ENCODE measurements around the gene PRR23E. TPM values are rescaled to one million over a fixed set of nuclear protein-coding genes. Genes with fewer than 3 reads are reported as not detected.

The PRR23E gene
- total and polyA plus RNA-seq, 2 experiments from 2014 or later: not detected

GRCh38 chr3:127213381-127213918 is 20.5 kb downstream of the PRR23E start (continued):
- TF ChIP-seq EZH2phosphoT487 (IDR thresholded peaks at IDR 0.05; ENCODE audit: unreplicated experiment) (no peak), CREB1 (CRISPR knock-in tag; IDR thresholded peaks at IDR 0.05; ENCODE audit: low read depth) (no peak), NANOG (IDR thresholded peaks at IDR 0.05; ENCODE audit: borderline replicate concordance) (no peak), JUNB (IDR thresholded peaks at IDR 0.05; ENCODE audit: unreplicated experiment) (no peak), STAT1 (IDR thresholded peaks at IDR 0.05; ENCODE audit: unreplicated experiment) (no peak), ZNF114 (CRISPR knock-in tag; IDR thresholded peaks at IDR 0.05) (no peak)

- no peak for ATAC-seq
- no peak overlapping the region for H3K4me3 ChIP-seq
- Mint-ChIP-seq H3K36me3 (ENCODE audit: low read depth) (no peaks in the 10 kb centered on the region), H3K4me1 (no peaks in the 10 kb centered on the region; the same call in 1 of the 3 replicates), H3K4me3 (no peak overlapping the region), H3K9me3 (no peaks in the 10 kb centered on the region), H3K27me3 (ENCODE audit: insufficient read depth, low read depth, poor library complexity) (peaks cover 3% of the 10 kb centered on the region), H3K27ac (no peak overlapping the region)
- H3K36me3 ChIP-seq (ENCODE audit: insufficient read depth): no peaks in the 10 kb centered on the region
- H3K9me2 ChIP-seq (ENCODE audit: insufficient read depth): no peaks in the 10 kb centered on the region
- no peak overlapping the region for H2AFZ ChIP-seq
- DNase-seq (ENCODE audit: low spot score): no peak
- no peaks in the 10 kb centered on the region for H3K79me2 ChIP-seq (replicated peaks; ENCODE audit: insufficient read depth)
- no peak overlapping the region for H3K4me2 ChIP-seq
- H3F3A ChIP-seq (replicated peaks; ENCODE audit: low read depth): no peaks in the 10 kb centered on the region
- no peaks in the 10 kb centered on the region for H3K4me1 ChIP-seq (ENCODE audit: insufficient read depth)
- no peak overlapping the region for H3K27ac ChIP-seq (ENCODE audit: low read depth)
- H3K27me3 ChIP-seq (ENCODE audit: insufficient read depth): no peaks in the 10 kb centered on the region
- no peaks in the 10 kb centered on the region for H4K20me1 ChIP-seq (replicated peaks; ENCODE audit: insufficient read depth)
- no peak for TF ChIP-seq EZH2phosphoT487 (IDR thresholded peaks at IDR 0.05; ENCODE audit: unreplicated experiment)
- no peak for TF ChIP-seq REST (IDR thresholded peaks at IDR 0.05; ENCODE audit: unreplicated experiment)
- TF ChIP-seq ZNF114 (CRISPR knock-in tag; IDR thresholded peaks at IDR 0.05): no peak
- no peak for TF ChIP-seq ZNF331 (CRISPR knock-in tag; IDR thresholded peaks at IDR 0.05; ENCODE audit: low read depth)
- no peak for TF ChIP-seq ZNF462 (CRISPR knock-in tag; IDR thresholded peaks at IDR 0.05)
- TF ChIP-seq NANOG (IDR thresholded peaks at IDR 0.05; ENCODE audit: borderline replicate concordance): no peak
- TF ChIP-seq JUNB (IDR thresholded peaks at IDR 0.05; ENCODE audit: unreplicated experiment): no peak
- TF ChIP-seq POLR2AphosphoS5 (IDR thresholded peaks at IDR 0.05; ENCODE audit: low read depth): no peak
- TF ChIP-seq CTCF (conservative IDR thresholded peaks at IDR 0.05; ENCODE audit: low read depth in 2 of 2): no peak
- no peak for TF ChIP-seq CREB1 (CRISPR knock-in tag; IDR thresholded peaks at IDR 0.05; ENCODE audit: low read depth)
- TF ChIP-seq ETS1 (IDR thresholded peaks at IDR 0.05): no peak
Measured at GRCh38 chr3:127214975-127215374, 22.0 kb downstream of the PRR23E start.

All from GM23338 (cell line).